Omental fat pad (tissue), 4 donors: ENCODE results near the gene ANKMY1. TPM values are rescaled to one million over a fixed set of nuclear protein-coding genes. Genes with fewer than 3 reads are reported as not detected.

Experiments used
- ATAC-seq: fragments of 150-250 bp; one replicate; pipeline ENCODE4 v1.9.1; 2016; ENCODE audit warnings: mild to moderate bottlenecking, moderate library complexity; ENCODE audit not compliant: low FRiP score
- DNase-seq: peaks from one replicate; pipeline ENCODE4 v3.0.0-alpha.2; 2019; ENCODE audit warnings: low spot score
- CTCF ChIP-seq, 3 donors: fragments of 450-650 bp; IDR thresholded peaks; one replicate each; pipeline ENCODE4 v1.5.1; 2016 to 2017; ENCODE audit warnings: antibody characterized with exemption in 3 of 3, mild to moderate bottlenecking in 3 of 3, moderate library complexity in 2 of 3
- total RNA-seq, 4 donors: library from RNA; depleted of rRNA; stranded (reverse); fragments of >200 nt; gene quantifications; one replicate each; pipeline ENCODE4 v1.1.0, GENCODE V29; 2016

Gene ANKMY1
- 10 to 100 TPM in 3 of 4 donors, 1 to 10 TPM in 1; 8.3 to 23.2 (median 16.7) TPM for total RNA-seq

GRCh38 chr2:240557808-240558207 is at the start of gene ANKMY1:
Gene ANKMY1 (minus strand): TSS chr2:240557988. CDS start chr2:240557335, 653 bp downstream.
- ATAC-seq (peak; percentile 42), DNase-seq (no peak)
- TF ChIP-seq CTCF (IDR thresholded peaks at IDR 0.05) = no peak

- no peak for TF ChIP-seq CTCF (IDR thresholded peaks at IDR 0.05)
- no peak for DNase-seq
- ATAC-seq = no peak
Measured at GRCh38 chr2:240605867-240606743, 48.3 kb upstream of the ANKMY1 start.

GRCh38 chr2:240604939-240605716 is 47.3 kb upstream of the ANKMY1 start:
- DNase-seq (no peak), ATAC-seq (no peak)
- no peak for TF ChIP-seq CTCF (IDR thresholded peaks at IDR 0.05)

- DNase-seq (no peak), ATAC-seq (peak; percentile 46)
- no peak for TF ChIP-seq CTCF (IDR thresholded peaks at IDR 0.05)
Measured at GRCh38 chr2:240604291-240604938, 46.6 kb upstream of the ANKMY1 start.

GRCh38 chr2:240603846-240604245 is 46.1 kb upstream of the ANKMY1 start:
- ATAC-seq (no peak), DNase-seq (no peak)
- no peak for TF ChIP-seq CTCF (IDR thresholded peaks at IDR 0.05)

- DNase-seq (no peak), ATAC-seq (peak; percentile 17)
- no peak for TF ChIP-seq CTCF (IDR thresholded peaks at IDR 0.05)
Measured at GRCh38 chr2:240603081-240603835, 45.5 kb upstream of the ANKMY1 start.
